ENCODE measurements around the gene LINC01488.

The LINC01488 gene

GRCh38 chr11:69535908-69536307, 54.4 kb downstream of the LINC01488 start:
- Histone ChIP-seq H3K9ac (ENCODE audit: low read length) (no peak overlapping the region), H3K36me3 (ENCODE audit: insufficient read depth, low read length) (no peaks in the 10 kb centered on the region), H3K9me3 (ENCODE audit: low read length) (no peaks in the 10 kb centered on the region), H3K27ac (ENCODE audit: low read depth, low read length) (no peak overlapping the region), H3K4me1 (ENCODE audit: insufficient read depth, low read length) (no peaks in the 10 kb centered on the region), H3K27me3 (ENCODE audit: control insufficient read depth in 1 of 2, insufficient read depth in 2 of 2, low read length in 2 of 2) (no peaks in the 10 kb centered on the region), H3K4me3 (ENCODE audit: low read depth in 1 of 2, low read length in 2 of 2) (no peak overlapping the region)

GRCh38 chr11:69536406-69536805, 54.9 kb downstream of the LINC01488 start:
- H3K4me1 ChIP-seq (ENCODE audit: insufficient read depth, low read length): no peaks in the 10 kb centered on the region
- H3K9ac ChIP-seq (ENCODE audit: low read length): no peak overlapping the region
- H3K9me3 ChIP-seq (ENCODE audit: low read length): no peaks in the 10 kb centered on the region
- H3K27me3 ChIP-seq (ENCODE audit: control insufficient read depth in 1 of 2, insufficient read depth in 2 of 2, low read length in 2 of 2): no peaks in the 10 kb centered on the region
- no peak overlapping the region for H3K4me3 ChIP-seq (ENCODE audit: low read depth in 1 of 2, low read length in 2 of 2)
- H3K27ac ChIP-seq (ENCODE audit: low read depth, low read length): no peak overlapping the region
- H3K36me3 ChIP-seq (ENCODE audit: insufficient read depth, low read length): no peaks in the 10 kb centered on the region

DNA sequence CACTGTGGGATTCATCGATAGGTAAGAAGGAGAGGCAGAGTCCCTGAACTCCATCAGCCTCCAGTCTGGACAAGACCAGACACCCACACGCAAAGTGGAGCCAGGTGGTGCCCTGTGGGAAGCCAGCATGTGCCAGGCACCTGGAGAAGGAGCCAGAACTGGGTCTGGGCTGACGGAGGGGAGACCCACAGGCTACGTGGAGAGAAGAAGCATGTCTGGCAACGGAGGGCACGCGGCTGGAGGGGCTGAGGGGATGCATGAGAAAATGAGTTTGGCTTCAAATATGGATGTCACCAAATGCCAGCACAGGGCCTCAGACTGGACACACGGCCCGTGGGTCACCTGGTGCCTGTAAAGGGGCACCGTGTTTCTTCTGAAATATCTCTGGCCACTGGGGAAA, 55.7 kb downstream of the LINC01488 start:
- Histone ChIP-seq H3K9me3 (ENCODE audit: low read length) (no peaks in the 10 kb centered on the region), H3K9ac (ENCODE audit: low read length) (no peak overlapping the region)

DNA sequence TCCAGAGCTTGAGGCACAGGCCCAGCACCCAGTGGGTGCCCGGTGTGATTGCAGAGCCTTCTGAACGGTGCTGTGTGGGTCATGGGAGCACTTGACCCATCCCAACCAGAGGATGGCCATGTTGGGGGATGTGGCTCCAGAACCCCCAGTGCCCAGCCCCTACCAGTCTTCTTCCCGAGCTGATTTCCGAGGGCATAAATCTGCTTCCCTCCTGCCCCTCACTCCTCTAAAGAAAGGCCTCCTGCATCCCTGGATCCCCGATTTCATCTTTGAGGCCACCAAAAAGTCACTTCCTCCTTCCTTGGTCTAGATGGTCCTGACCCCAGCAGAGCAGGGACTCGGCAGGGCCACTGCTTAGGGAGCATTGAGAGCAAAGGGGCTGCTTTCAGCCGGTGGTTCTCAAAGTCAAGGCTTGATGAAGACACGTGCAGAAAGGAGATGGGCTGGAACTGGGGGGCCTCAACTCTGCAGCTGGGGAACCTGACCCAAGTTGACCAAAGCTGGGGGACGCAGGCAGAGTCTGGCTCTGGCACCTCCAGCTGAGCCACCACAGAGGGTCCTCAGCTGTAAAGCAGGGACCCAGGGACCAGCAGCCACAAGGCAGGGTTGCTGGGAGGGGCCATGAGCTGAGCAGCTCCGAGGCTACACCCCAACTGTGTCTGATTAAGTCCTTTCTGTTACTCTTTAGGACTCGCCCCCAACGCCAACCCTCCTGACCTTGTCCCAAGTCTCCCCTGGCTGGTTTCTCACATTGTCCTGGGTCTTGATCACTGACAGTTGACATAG, 56.6 kb downstream of the LINC01488 start:
- H3K4me1 ChIP-seq (ENCODE audit: insufficient read depth, low read length): no peaks in the 10 kb centered on the region

More for the DNA sequence above, 55.7 kb downstream of the LINC01488 start:
- H3K36me3 ChIP-seq (ENCODE audit: insufficient read depth, low read length): no peaks in the 10 kb centered on the region
- H3K27me3 ChIP-seq (ENCODE audit: control insufficient read depth in 1 of 2, insufficient read depth in 2 of 2, low read length in 2 of 2): no peaks in the 10 kb centered on the region
- H3K4me1 ChIP-seq (ENCODE audit: insufficient read depth, low read length): no peaks in the 10 kb centered on the region
- no peak overlapping the region for H3K4me3 ChIP-seq (ENCODE audit: low read depth in 1 of 2, low read length in 2 of 2)
- no peak overlapping the region for H3K27ac ChIP-seq (ENCODE audit: low read depth, low read length)

DNA sequence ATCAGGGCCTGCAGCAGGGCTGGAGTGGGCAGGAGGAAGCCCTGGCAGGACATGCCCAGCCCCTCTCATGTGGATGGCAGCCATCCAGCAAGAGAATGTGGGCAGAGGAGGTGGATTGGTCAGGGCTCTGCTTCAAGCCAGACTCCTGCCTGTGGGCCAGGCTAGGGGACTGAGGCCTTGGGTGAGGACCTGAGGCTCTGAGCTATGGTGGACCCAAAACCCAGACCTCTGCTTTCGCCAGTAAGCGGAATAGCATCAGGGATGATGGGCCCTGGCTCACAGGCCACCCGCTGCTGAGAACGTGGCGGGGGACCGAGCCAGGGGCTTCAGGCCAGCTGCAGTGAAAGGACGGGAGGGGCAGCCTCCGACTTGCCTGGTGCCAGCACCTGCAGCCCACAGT, 57.4 kb downstream of the LINC01488 start:
- H3K27me3 ChIP-seq (ENCODE audit: control insufficient read depth in 1 of 2, insufficient read depth in 2 of 2, low read length in 2 of 2): no peaks in the 10 kb centered on the region
- no peak overlapping the region for H3K9ac ChIP-seq (ENCODE audit: low read length)
- no peaks in the 10 kb centered on the region for H3K9me3 ChIP-seq (ENCODE audit: low read length)
- H3K36me3 ChIP-seq (ENCODE audit: insufficient read depth, low read length): no peaks in the 10 kb centered on the region
- H3K27ac ChIP-seq (ENCODE audit: low read depth, low read length): no peak overlapping the region
- no peak overlapping the region for H3K4me3 ChIP-seq (ENCODE audit: low read depth in 1 of 2, low read length in 2 of 2)
- H3K4me1 ChIP-seq (ENCODE audit: insufficient read depth, low read length): no peaks in the 10 kb centered on the region

More for the DNA sequence above, 56.6 kb downstream of the LINC01488 start:
- Histone ChIP-seq H3K9ac (ENCODE audit: low read length) (no peak overlapping the region), H3K9me3 (ENCODE audit: low read length) (no peaks in the 10 kb centered on the region), H3K27me3 (ENCODE audit: control insufficient read depth in 1 of 2, insufficient read depth in 2 of 2, low read length in 2 of 2) (no peaks in the 10 kb centered on the region), H3K36me3 (ENCODE audit: insufficient read depth, low read length) (no peaks in the 10 kb centered on the region), H3K27ac (ENCODE audit: low read depth, low read length) (no peak overlapping the region), H3K4me3 (ENCODE audit: low read depth in 1 of 2, low read length in 2 of 2) (no peak overlapping the region)

- H3K4me1 ChIP-seq (ENCODE audit: insufficient read depth, low read length): no peaks in the 10 kb centered on the region
- no peaks in the 10 kb centered on the region for H3K36me3 ChIP-seq (ENCODE audit: insufficient read depth, low read length)
- no peak overlapping the region for H3K4me3 ChIP-seq (ENCODE audit: low read depth in 1 of 2, low read length in 2 of 2)
- no peak overlapping the region for H3K27ac ChIP-seq (ENCODE audit: low read depth, low read length)
- no peak overlapping the region for H3K9ac ChIP-seq (ENCODE audit: low read length)
- H3K27me3 ChIP-seq (ENCODE audit: control insufficient read depth in 1 of 2, insufficient read depth in 2 of 2, low read length in 2 of 2): no peaks in the 10 kb centered on the region
- H3K9me3 ChIP-seq (ENCODE audit: low read length): no peaks in the 10 kb centered on the region
Measured at GRCh38 chr11:69539416-69540117, 58.1 kb downstream of the LINC01488 start.

DNA sequence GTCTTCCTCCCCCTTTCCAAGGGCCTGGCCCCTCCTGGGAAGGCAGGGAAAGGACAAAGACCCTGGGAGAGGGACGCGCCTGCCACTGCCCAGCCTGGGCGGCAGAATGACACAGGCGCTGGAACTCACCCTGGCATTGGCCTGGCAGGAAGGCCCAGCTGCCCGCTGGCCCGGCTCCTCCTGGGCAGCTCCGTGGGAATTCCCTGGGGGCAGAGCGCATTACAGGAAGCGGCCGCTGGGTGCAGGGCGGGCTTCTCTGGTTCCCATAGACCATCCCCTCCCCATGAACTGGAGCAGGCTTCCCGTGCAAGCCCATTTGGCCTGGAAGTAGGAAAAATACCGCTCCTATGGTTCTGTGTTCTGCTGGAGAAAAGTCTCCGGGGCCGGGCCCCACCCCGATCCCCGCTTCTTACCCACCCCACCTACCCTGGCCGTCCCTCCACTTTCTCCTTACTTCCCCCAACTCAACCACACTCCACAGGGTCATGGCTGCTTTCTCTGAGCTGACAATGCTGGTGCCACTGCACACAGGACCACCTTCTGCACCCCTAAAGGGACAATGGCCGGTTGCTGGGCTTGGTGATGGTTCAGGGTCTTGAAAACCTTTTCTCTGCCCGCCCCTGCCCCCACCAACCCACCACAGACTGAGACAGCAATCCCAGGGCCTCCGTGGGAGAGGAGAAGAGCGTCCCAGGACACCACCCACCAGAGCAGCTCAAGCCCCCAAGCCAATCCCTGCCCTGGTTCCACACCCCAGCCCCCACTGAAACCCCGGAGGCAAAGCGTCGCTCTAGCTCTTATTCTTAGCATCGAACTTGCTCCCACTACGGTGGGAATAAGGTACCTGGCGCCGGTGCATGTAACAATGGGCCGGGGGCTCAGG, 58.9 kb downstream of the LINC01488 start:
- H3K4me1 ChIP-seq (ENCODE audit: insufficient read depth, low read length): no peaks in the 10 kb centered on the region

GRCh38 chr11:69541001-69541285, 59.5 kb downstream of the LINC01488 start:
- no peaks in the 10 kb centered on the region for H3K9me3 ChIP-seq (ENCODE audit: low read length)

More for the DNA sequence above, 58.9 kb downstream of the LINC01488 start:
- H3K9ac ChIP-seq (ENCODE audit: low read length): no peak overlapping the region
- H3K4me3 ChIP-seq (ENCODE audit: low read depth in 1 of 2, low read length in 2 of 2): no peak overlapping the region
- H3K9me3 ChIP-seq (ENCODE audit: low read length): no peaks in the 10 kb centered on the region
- H3K27me3 ChIP-seq (ENCODE audit: control insufficient read depth in 1 of 2, insufficient read depth in 2 of 2, low read length in 2 of 2): no peaks in the 10 kb centered on the region
- H3K36me3 ChIP-seq (ENCODE audit: insufficient read depth, low read length): no peaks in the 10 kb centered on the region
- H3K27ac ChIP-seq (ENCODE audit: low read depth, low read length): no peak overlapping the region

GRCh38 chr11:69541501-69542313, 60.2 kb downstream of the LINC01488 start:
- Histone ChIP-seq H3K4me3 (ENCODE audit: low read depth in 1 of 2, low read length in 2 of 2) (no peak overlapping the region), H3K36me3 (ENCODE audit: insufficient read depth, low read length) (no peaks in the 10 kb centered on the region), H3K9ac (ENCODE audit: low read length) (no peak overlapping the region), H3K9me3 (ENCODE audit: low read length) (no peaks in the 10 kb centered on the region), H3K27ac (ENCODE audit: low read depth, low read length) (no peak overlapping the region), H3K27me3 (ENCODE audit: control insufficient read depth in 1 of 2, insufficient read depth in 2 of 2, low read length in 2 of 2) (no peaks in the 10 kb centered on the region), H3K4me1 (ENCODE audit: insufficient read depth, low read length) (no peaks in the 10 kb centered on the region)

More at GRCh38 chr11:69541001-69541285, 59.5 kb downstream of the LINC01488 start:
- H3K9ac ChIP-seq (ENCODE audit: low read length): no peak overlapping the region
- no peaks in the 10 kb centered on the region for H3K4me1 ChIP-seq (ENCODE audit: insufficient read depth, low read length)
- no peaks in the 10 kb centered on the region for H3K27me3 ChIP-seq (ENCODE audit: control insufficient read depth in 1 of 2, insufficient read depth in 2 of 2, low read length in 2 of 2)
- H3K36me3 ChIP-seq (ENCODE audit: insufficient read depth, low read length): no peaks in the 10 kb centered on the region
- H3K4me3 ChIP-seq (ENCODE audit: low read depth in 1 of 2, low read length in 2 of 2): no peak overlapping the region
- H3K27ac ChIP-seq (ENCODE audit: low read depth, low read length): no peak overlapping the region

DNA sequence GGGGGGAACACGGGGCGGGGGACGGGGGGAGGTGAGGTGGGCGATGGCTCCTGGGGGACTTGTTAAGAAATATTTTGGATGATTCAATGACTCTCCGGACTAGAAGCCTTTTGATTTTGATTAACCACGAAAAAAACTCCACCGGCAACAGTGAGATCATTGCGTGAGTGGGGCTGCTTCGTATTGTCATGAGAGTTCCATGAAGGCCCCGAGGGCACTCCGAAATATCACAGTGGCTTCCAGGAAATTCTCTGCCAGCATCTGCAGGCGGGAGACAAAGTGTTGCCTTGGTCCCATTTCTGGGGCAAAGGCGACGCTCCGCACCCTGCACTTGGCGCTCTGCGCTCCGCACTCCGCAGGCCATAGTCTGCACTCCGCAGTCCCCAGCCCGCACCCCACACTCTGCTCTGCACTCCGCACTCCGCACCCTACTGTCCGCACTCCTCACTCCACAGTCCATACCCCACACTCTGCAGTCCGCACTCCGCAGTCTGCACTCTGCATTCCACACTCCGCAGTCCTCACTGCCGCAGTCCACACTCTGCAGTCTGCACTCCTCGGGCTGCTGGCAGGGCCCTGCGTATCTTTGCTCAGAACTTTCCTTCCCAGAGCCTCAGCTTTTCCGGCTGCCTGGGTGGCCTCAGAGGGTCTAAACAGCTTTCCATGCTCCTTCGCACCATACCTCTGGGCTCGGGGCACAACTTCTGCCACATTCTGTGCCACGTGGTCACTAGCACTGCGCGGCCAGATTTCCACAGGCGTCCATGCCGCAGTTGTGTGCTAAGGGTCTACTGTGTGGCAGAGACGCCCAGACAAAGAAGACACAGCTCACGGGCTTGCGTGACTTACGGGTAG, 61.1 kb downstream of the LINC01488 start:
- no peak overlapping the region for H3K4me3 ChIP-seq (ENCODE audit: low read depth in 1 of 2, low read length in 2 of 2)
- no peaks in the 10 kb centered on the region for H3K36me3 ChIP-seq (ENCODE audit: insufficient read depth, low read length)
- H3K27me3 ChIP-seq (ENCODE audit: control insufficient read depth in 1 of 2, insufficient read depth in 2 of 2, low read length in 2 of 2): no peaks in the 10 kb centered on the region
- no peaks in the 10 kb centered on the region for H3K4me1 ChIP-seq (ENCODE audit: insufficient read depth, low read length)
- no peak overlapping the region for H3K27ac ChIP-seq (ENCODE audit: low read depth, low read length)
- no peaks in the 10 kb centered on the region for H3K9me3 ChIP-seq (ENCODE audit: low read length)
- no peak overlapping the region for H3K9ac ChIP-seq (ENCODE audit: low read length)
